ENCODE results near the gene CCDC38.

The CCDC38 gene

GRCh38 chr12:95960241-95960640, 17.8 kb upstream of the CCDC38 start:
- no peaks in the 10 kb centered on the region for H3K9me3 ChIP-seq (ENCODE audit: control insufficient read depth, insufficient read depth, low read depth, low read length)
- no peaks in the 10 kb centered on the region for H3K4me1 ChIP-seq (ENCODE audit: control insufficient read depth, insufficient read depth, low read length)
- no peak overlapping the region for H3K9ac ChIP-seq (ENCODE audit: low read length)
- H3K36me3 ChIP-seq (ENCODE audit: control insufficient read depth, insufficient read depth, low read length) = no peaks in the 10 kb centered on the region
- H3K27me3 ChIP-seq (ENCODE audit: control insufficient read depth, insufficient read depth, low read length) = no peaks in the 10 kb centered on the region
- no peak overlapping the region for H3K4me3 ChIP-seq (ENCODE audit: low read depth, low read length)
- no peak overlapping the region for H3K27ac ChIP-seq (ENCODE audit: low read depth, low read length)

GRCh38 chr12:95959107-95959506, 16.7 kb upstream of the CCDC38 start:
- Histone ChIP-seq H3K4me1 (ENCODE audit: control insufficient read depth, insufficient read depth, low read length) (no peaks in the 10 kb centered on the region), H3K4me3 (ENCODE audit: low read depth, low read length) (no peak overlapping the region), H3K36me3 (ENCODE audit: control insufficient read depth, insufficient read depth, low read length) (no peaks in the 10 kb centered on the region), H3K9ac (ENCODE audit: low read length) (no peak overlapping the region), H3K27ac (ENCODE audit: low read depth, low read length) (no peak overlapping the region), H3K9me3 (ENCODE audit: control insufficient read depth, insufficient read depth, low read depth, low read length) (no peaks in the 10 kb centered on the region), H3K27me3 (ENCODE audit: control insufficient read depth, insufficient read depth, low read length) (no peaks in the 10 kb centered on the region)

- Histone ChIP-seq H3K27ac (ENCODE audit: low read depth, low read length) (no peak overlapping the region), H3K36me3 (ENCODE audit: control insufficient read depth, insufficient read depth, low read length) (no peaks in the 10 kb centered on the region), H3K9ac (ENCODE audit: low read length) (no peak overlapping the region), H3K9me3 (ENCODE audit: control insufficient read depth, insufficient read depth, low read depth, low read length) (no peaks in the 10 kb centered on the region), H3K4me3 (ENCODE audit: low read depth, low read length) (no peak overlapping the region), H3K4me1 (ENCODE audit: control insufficient read depth, insufficient read depth, low read length) (no peaks in the 10 kb centered on the region), H3K27me3 (ENCODE audit: control insufficient read depth, insufficient read depth, low read length) (no peaks in the 10 kb centered on the region)
Measured at GRCh38 chr12:95956557-95957145, 14.2 kb upstream of the CCDC38 start.

GRCh38 chr12:95955549-95956159, 13.2 kb upstream of the CCDC38 start:
- Histone ChIP-seq H3K9ac (ENCODE audit: low read length) (no peak overlapping the region), H3K4me1 (ENCODE audit: control insufficient read depth, insufficient read depth, low read length) (no peaks in the 10 kb centered on the region), H3K9me3 (ENCODE audit: control insufficient read depth, insufficient read depth, low read depth, low read length) (no peaks in the 10 kb centered on the region), H3K4me3 (ENCODE audit: low read depth, low read length) (no peak overlapping the region), H3K27me3 (ENCODE audit: control insufficient read depth, insufficient read depth, low read length) (no peaks in the 10 kb centered on the region), H3K36me3 (ENCODE audit: control insufficient read depth, insufficient read depth, low read length) (no peaks in the 10 kb centered on the region), H3K27ac (ENCODE audit: low read depth, low read length) (no peak overlapping the region)

- Histone ChIP-seq H3K9me3 (ENCODE audit: control insufficient read depth, insufficient read depth, low read depth, low read length) (no peaks in the 10 kb centered on the region), H3K36me3 (ENCODE audit: control insufficient read depth, insufficient read depth, low read length) (no peaks in the 10 kb centered on the region), H3K4me1 (ENCODE audit: control insufficient read depth, insufficient read depth, low read length) (no peaks in the 10 kb centered on the region), H3K4me3 (ENCODE audit: low read depth, low read length) (no peak overlapping the region), H3K27me3 (ENCODE audit: control insufficient read depth, insufficient read depth, low read length) (no peaks in the 10 kb centered on the region), H3K9ac (ENCODE audit: low read length) (no peak overlapping the region), H3K27ac (ENCODE audit: low read depth, low read length) (no peak overlapping the region)
Measured at GRCh38 chr12:95953000-95953399, 10.6 kb upstream of the CCDC38 start.

GRCh38 chr12:95951515-95951914, 9.1 kb upstream of the CCDC38 start:
- Histone ChIP-seq H3K9me3 (ENCODE audit: control insufficient read depth, insufficient read depth, low read depth, low read length) (no peaks in the 10 kb centered on the region), H3K4me3 (ENCODE audit: low read depth, low read length) (no peak overlapping the region), H3K27ac (ENCODE audit: low read depth, low read length) (no peak overlapping the region), H3K27me3 (ENCODE audit: control insufficient read depth, insufficient read depth, low read length) (no peaks in the 10 kb centered on the region), H3K9ac (ENCODE audit: low read length) (no peak overlapping the region), H3K4me1 (ENCODE audit: control insufficient read depth, insufficient read depth, low read length) (no peaks in the 10 kb centered on the region), H3K36me3 (ENCODE audit: control insufficient read depth, insufficient read depth, low read length) (no peaks in the 10 kb centered on the region)

- Histone ChIP-seq H3K27ac (ENCODE audit: low read depth, low read length) (no peak overlapping the region), H3K27me3 (ENCODE audit: control insufficient read depth, insufficient read depth, low read length) (0 out of 2 replicates have a peak, but pooled peaks cover 2% of the 10 kb centered on the region), H3K9ac (ENCODE audit: low read length) (no peak overlapping the region), H3K9me3 (ENCODE audit: control insufficient read depth, insufficient read depth, low read depth, low read length) (no peaks in the 10 kb centered on the region), H3K4me1 (ENCODE audit: control insufficient read depth, insufficient read depth, low read length) (no peaks in the 10 kb centered on the region), H3K4me3 (ENCODE audit: low read depth, low read length) (no peak overlapping the region), H3K36me3 (ENCODE audit: control insufficient read depth, insufficient read depth, low read length) (no peaks in the 10 kb centered on the region)
Measured at GRCh38 chr12:95949477-95950206, 7.2 kb upstream of the CCDC38 start.

GRCh38 chr12:95944108-95944704, 1.8 kb upstream of the CCDC38 start:
- Histone ChIP-seq H3K27me3 (ENCODE audit: control insufficient read depth, insufficient read depth, low read length) (peaks cover 16% of the 10 kb centered on the region), H3K4me1 (ENCODE audit: control insufficient read depth, insufficient read depth, low read length) (peaks cover 4% of the 10 kb centered on the region; the same call in 1 of the 2 replicates), H3K9me3 (ENCODE audit: control insufficient read depth, insufficient read depth, low read depth, low read length) (no peaks in the 10 kb centered on the region), H3K9ac (ENCODE audit: low read length) (no peak overlapping the region), H3K36me3 (ENCODE audit: control insufficient read depth, insufficient read depth, low read length) (no peaks in the 10 kb centered on the region), H3K27ac (ENCODE audit: low read depth, low read length) (no peak overlapping the region), H3K4me3 (ENCODE audit: low read depth, low read length) (peak overlapping the region; percentile 78; the same call in 1 of the 2 replicates)

GRCh38 chr12:95943330-95943842, 972 bp upstream of the CCDC38 start, which contains the start of gene AMDHD1:
AMDHD1 (plus strand) TSS chr12:95943331; CDS start chr12:95943399, 68 bp downstream.
- peak within 1 kb of the TSS; percentile 70 for H3K9ac ChIP-seq (ENCODE audit: low read length)
- peak within 1 kb of the TSS; percentile 78 for H3K4me3 ChIP-seq (ENCODE audit: low read depth, low read length)
- no peaks in the 10 kb centered on the region for H3K36me3 ChIP-seq (ENCODE audit: control insufficient read depth, insufficient read depth, low read length)
- H3K27me3 ChIP-seq (ENCODE audit: control insufficient read depth, insufficient read depth, low read length) = peaks cover 16% of the 10 kb centered on the region
- H3K4me1 ChIP-seq (ENCODE audit: control insufficient read depth, insufficient read depth, low read length) = peaks cover 4% of the 10 kb centered on the region; the same call in 1 of the 2 replicates
- H3K27ac ChIP-seq (ENCODE audit: low read depth, low read length) = peak within 1 kb of the TSS; percentile 17; the same call in 1 of the 2 replicates
- H3K9me3 ChIP-seq (ENCODE audit: control insufficient read depth, insufficient read depth, low read depth, low read length) = no peaks in the 10 kb centered on the region

GRCh38 chr12:95942101-95942523, 302 bp downstream of the CCDC38 start:
- Histone ChIP-seq H3K27me3 (ENCODE audit: control insufficient read depth, insufficient read depth, low read length) (peaks cover 16% of the 10 kb centered on the region), H3K27ac (ENCODE audit: low read depth, low read length) (no peak overlapping the region), H3K4me1 (ENCODE audit: control insufficient read depth, insufficient read depth, low read length) (peaks cover 4% of the 10 kb centered on the region; the same call in 1 of the 2 replicates), H3K4me3 (ENCODE audit: low read depth, low read length) (peak overlapping the region; percentile 78), H3K9ac (ENCODE audit: low read length) (peak overlapping the region; percentile 70), H3K9me3 (ENCODE audit: control insufficient read depth, insufficient read depth, low read depth, low read length) (no peaks in the 10 kb centered on the region), H3K36me3 (ENCODE audit: control insufficient read depth, insufficient read depth, low read length) (no peaks in the 10 kb centered on the region)
